Peyer's patch (tissue), 4 donors: ENCODE results near the gene PVALEF. TPM values are rescaled to one million over a fixed set of nuclear protein-coding genes. Genes with fewer than 3 reads are reported as not detected.
A peak's percentile ranks its signal among the peaks of the same experiment; 100 is the strongest.
"Not testable (repeated sequence)": the region's sequence is repeated elsewhere in the genome, so short reads cannot be mapped to it uniquely, and the experiment has no call there.

Experiments used
- DNase-seq, 3 donors: peaks; one replicate each; pipeline ENCODE4 v3.0.0-alpha.2; 2017 to 2019
- H3K27ac ChIP-seq, 4 donors: fragments of 200-600 bp; sonication (generic); one replicate each; pipeline ENCODE4 v1.5.1; 2016 to 2019
- H3K27me3 ChIP-seq, 2 donors: fragments of 200-600 bp; sonication (generic); one replicate each; pipeline ENCODE4 v1.5.1; 2019
- H3K36me3 ChIP-seq, 3 donors: fragments of 200-600 bp; sonication (generic); one replicate each; pipeline ENCODE4 v1.5.1; 2016 to 2019
- H3K4me1 ChIP-seq, 4 donors: fragments of 200-600 bp; sonication (generic); one replicate each; pipeline ENCODE4 v1.5.1; 2016 to 2019
- H3K4me3 ChIP-seq, 4 donors: fragments of 200-600 bp; sonication (generic); 1 replicate in 3 of 4; 2 replicates in 1 of 4; pipeline ENCODE4 v1.5.1; 2016 to 2019; ENCODE audit warnings: mild to moderate bottlenecking in 1 of 4
- H3K9me3 ChIP-seq, 4 donors: fragments of 200-600 bp; sonication (generic); one replicate each; pipeline ENCODE4 v1.5.1; 2016 to 2019; ENCODE audit warnings: mild to moderate bottlenecking in 1 of 4
- POLR2A ChIP-seq, 2 donors: fragments of 450-650 bp; IDR thresholded peaks; one replicate each; pipeline ENCODE4 v1.5.1; 2017; ENCODE audit warnings: antibody characterized with exemption in 2 of 2, mild to moderate bottlenecking in 2 of 2, moderate library complexity in 2 of 2
- total RNA-seq, 4 donors: library from RNA; depleted of rRNA; stranded (reverse); fragments of >200 nt; gene quantifications; one replicate each; pipeline ENCODE4 v1.1.0, GENCODE V29; 2016
- TF ChIP-seq, protein P1 (sequence below), 6 experiments: fragments of 450-650 bp in 4 of 6; fragments of 200-600 bp in 2 of 6; sonication (generic) in 1 of 6; IDR thresholded peaks; one replicate each; pipeline ENCODE4 v1.5.1; 2017 to 2019; ENCODE audit warnings: antibody characterized with exemption in 6 of 6, mild to moderate bottlenecking in 3 of 6, moderate library complexity in 1 of 6

Gene PVALEF
- total RNA-seq, 4 donors from 2014 or later = not detected

DNA sequence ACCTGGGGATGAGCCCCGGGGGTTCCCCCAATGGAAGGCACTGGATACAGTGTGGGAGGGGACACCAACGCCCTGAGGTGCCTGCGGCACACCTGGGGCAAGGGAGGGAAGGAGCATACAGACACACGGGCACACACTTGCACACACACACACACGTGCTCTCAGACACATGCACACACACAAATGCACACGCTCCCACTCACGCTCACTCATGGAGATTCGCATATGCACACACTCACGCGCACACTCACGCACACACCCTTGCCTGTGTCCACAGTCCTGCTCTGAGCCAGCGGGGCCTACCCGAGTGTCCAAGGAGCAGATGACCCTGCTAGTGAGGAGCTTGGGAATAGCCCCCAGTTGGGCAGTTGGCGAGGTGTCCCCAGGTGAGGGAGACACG is 16.7 kb upstream of the PVALEF start:
- H3K9me3 ChIP-seq = no peaks in the 10 kb centered on the region
- DNase-seq = no peak
- no peaks in the 10 kb centered on the region for H3K27me3 ChIP-seq
- H3K4me3 ChIP-seq = no peak overlapping the region
- H3K27ac ChIP-seq = no peak overlapping the region
- TF ChIP-seq, protein P1, sequence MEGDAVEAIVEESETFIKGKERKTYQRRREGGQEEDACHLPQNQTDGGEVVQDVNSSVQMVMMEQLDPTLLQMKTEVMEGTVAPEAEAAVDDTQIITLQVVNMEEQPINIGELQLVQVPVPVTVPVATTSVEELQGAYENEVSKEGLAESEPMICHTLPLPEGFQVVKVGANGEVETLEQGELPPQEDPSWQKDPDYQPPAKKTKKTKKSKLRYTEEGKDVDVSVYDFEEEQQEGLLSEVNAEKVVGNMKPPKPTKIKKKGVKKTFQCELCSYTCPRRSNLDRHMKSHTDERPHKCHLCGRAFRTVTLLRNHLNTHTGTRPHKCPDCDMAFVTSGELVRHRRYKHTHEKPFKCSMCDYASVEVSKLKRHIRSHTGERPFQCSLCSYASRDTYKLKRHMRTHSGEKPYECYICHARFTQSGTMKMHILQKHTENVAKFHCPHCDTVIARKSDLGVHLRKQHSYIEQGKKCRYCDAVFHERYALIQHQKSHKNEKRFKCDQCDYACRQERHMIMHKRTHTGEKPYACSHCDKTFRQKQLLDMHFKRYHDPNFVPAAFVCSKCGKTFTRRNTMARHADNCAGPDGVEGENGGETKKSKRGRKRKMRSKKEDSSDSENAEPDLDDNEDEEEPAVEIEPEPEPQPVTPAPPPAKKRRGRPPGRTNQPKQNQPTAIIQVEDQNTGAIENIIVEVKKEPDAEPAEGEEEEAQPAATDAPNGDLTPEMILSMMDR (IDR thresholded peaks at IDR 0.05) = no peak
- no peak for TF ChIP-seq POLR2A (IDR thresholded peaks at IDR 0.05)
- H3K4me1 ChIP-seq = no peaks in the 10 kb centered on the region
- no peaks in the 10 kb centered on the region for H3K36me3 ChIP-seq

DNA sequence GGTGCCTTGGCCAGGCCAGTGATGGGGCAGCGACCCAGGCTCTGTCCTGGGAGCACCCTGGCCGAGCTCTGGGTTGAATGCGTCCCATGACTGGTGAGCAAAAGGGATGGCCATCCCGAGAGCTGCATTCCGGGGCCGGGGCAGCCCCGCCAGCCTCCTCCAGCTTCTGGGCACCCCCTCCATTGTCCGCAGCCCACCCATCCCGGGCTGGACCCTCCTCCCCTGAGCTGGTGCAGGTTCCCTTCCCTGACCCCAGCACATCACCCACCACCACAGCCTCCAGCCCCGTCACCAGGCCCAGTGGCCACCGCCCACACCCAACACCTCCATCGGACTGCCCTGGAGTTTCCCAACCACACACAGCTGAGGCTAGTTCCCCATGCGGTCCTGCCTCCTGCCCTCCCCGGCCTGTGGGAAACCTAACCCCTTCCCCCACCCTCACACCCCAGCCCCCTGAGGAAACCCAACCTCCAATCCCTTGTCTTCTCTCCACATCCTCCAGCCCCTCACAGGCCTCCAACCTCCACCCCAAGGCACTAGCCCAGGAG is 16.2 kb upstream of the PVALEF start:
- Histone ChIP-seq H3K27me3 (no peaks in the 10 kb centered on the region), H3K4me3 (no peak overlapping the region), H3K27ac (no peak overlapping the region), H3K4me1 (no peaks in the 10 kb centered on the region), H3K9me3 (no peaks in the 10 kb centered on the region), H3K36me3 (no peaks in the 10 kb centered on the region)
- TF ChIP-seq, protein P1 (IDR thresholded peaks at IDR 0.05) = no peak
- TF ChIP-seq POLR2A (IDR thresholded peaks at IDR 0.05) = no peak
- DNase-seq = no peak

DNA sequence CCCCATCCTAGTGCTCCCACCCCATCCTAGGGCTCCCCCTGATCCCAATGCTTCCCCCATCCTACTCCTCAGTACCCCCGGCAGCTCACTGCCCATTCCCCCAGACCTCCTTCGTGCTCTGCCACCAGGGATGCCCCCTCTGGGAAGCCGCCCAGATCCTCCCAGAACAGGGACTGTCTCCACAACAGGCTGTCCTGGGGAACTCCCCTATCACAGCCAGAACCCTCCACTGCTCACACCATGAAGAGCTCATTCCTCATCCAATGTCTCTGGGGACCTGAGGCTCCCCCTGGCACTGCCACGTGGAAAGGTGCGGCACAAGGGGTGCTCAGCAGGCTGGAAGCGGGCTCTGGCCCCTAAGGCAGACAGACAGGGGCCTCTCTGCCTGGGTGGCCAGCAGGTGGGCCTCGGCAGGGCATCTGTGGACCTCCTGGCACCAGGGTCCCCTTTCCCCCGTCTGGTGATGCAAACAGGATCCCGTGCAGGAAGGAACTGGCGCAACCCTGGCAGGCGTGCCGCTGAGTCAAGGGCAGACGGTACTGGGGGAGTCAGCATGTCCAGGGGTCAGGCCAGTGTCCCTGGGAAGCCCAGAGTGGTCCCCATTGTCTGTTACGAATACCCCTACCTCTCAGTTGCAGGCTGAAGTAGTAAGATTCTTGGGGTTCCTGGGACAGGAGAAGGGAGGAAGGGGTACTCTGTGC is 14.8 kb upstream of the PVALEF start:
- TF ChIP-seq, protein P1 (IDR thresholded peaks at IDR 0.05) = no peak
- no peak for TF ChIP-seq POLR2A (IDR thresholded peaks at IDR 0.05)
- H3K27ac ChIP-seq = no peak overlapping the region
- H3K36me3 ChIP-seq = no peaks in the 10 kb centered on the region
- no peak overlapping the region for H3K4me3 ChIP-seq
- H3K4me1 ChIP-seq = no peaks in the 10 kb centered on the region
- DNase-seq = no peak
- H3K9me3 ChIP-seq = no peaks in the 10 kb centered on the region
- no peaks in the 10 kb centered on the region for H3K27me3 ChIP-seq

DNA sequence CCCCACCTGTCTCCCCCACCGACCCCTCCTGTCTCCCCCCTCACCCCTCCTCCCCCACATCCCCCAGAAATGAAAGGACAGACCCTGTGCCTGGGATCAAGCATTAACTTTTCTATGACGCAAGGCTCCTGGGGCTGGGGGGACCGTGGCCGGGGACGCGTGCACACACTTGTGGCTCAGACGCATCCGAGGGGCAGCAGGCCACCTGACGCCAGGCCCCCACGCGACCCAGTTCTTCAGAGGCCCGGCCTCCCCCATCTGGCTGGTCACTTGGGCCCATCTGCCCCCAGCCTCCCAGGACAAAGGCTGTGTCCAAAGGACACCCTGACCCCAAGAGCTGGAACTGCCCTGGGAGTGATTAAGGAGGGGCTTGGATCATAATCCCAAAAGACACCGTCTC is 14.0 kb upstream of the PVALEF start:
- Histone ChIP-seq H3K4me3 (no peak overlapping the region), H3K27me3 (no peaks in the 10 kb centered on the region), H3K4me1 (no peaks in the 10 kb centered on the region), H3K36me3 (no peaks in the 10 kb centered on the region), H3K9me3 (no peaks in the 10 kb centered on the region), H3K27ac (no peak overlapping the region)
- TF ChIP-seq POLR2A (IDR thresholded peaks at IDR 0.05) = no peak
- TF ChIP-seq, protein P1 (IDR thresholded peaks at IDR 0.05) = no peak
- no peak for DNase-seq

DNA sequence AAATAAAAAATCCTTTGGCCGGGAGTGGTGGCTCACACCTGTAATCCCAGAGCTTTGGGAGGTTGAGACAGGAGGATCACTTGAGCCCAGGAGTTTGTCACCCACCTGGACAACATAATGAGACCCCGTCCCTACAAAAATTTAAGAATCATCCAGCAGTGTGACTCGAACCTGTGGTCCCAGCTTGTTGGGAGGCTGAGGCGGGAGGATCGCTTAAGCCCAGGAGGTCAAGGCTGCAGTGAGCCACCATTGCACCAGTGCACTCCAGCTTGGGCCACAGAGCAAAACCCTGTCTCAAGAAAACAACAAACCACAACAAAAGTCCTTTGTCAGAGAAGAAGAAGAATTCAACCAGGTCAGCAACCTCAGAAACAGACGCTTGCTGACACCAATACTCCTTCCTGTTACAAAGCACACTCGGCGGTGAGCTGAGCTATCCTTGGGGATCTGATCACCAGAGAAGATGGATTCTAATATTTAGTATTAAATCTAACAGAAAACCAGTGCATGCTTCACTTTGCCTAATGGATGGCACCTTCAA is 12.9 kb upstream of the PVALEF start:
- no peak overlapping the region for H3K27ac ChIP-seq
- TF ChIP-seq POLR2A (IDR thresholded peaks at IDR 0.05) = no peak
- H3K27me3 ChIP-seq = no peaks in the 10 kb centered on the region
- H3K9me3 ChIP-seq = no peaks in the 10 kb centered on the region
- no peaks in the 10 kb centered on the region for H3K4me1 ChIP-seq
- DNase-seq = no peak
- H3K36me3 ChIP-seq = no peaks in the 10 kb centered on the region
- no peak overlapping the region for H3K4me3 ChIP-seq

DNA sequence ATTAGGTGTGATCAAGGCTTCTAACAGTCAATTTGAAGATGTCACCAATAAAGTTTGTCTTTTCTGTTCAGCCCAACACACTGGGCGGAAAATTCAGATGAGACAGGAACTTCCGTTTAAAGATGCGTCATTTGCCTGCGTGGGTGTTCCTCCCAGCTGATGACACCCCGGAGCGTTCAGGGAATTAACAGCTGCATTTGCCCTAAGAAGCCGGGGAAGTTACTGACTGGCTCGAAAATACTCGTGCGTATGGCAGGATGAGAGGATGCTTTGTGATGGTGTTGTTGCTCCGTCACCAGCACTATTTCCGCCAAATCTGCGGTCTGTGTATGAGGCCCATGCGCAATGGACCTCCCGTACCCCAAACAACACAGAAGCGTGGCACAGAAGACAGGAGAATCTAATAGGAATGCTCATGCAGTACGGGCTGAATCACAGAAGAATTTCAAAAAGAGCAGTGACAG is 11.9 kb upstream of the PVALEF start:
- H3K27me3 ChIP-seq = no peaks in the 10 kb centered on the region
- H3K36me3 ChIP-seq = no peaks in the 10 kb centered on the region
- peak overlapping the region in 2 of 4 donors; percentile 38 to 43 for H3K27ac ChIP-seq
- H3K4me3 ChIP-seq = no peak overlapping the region
- TF ChIP-seq, protein P1 (IDR thresholded peaks at IDR 0.05) = no peak
- no peak for TF ChIP-seq POLR2A (IDR thresholded peaks at IDR 0.05)
- no peaks in the 10 kb centered on the region for H3K9me3 ChIP-seq
- DNase-seq = peak in 2 of 3 donors; percentile 49 to 65
- no peaks in the 10 kb centered on the region for H3K4me1 ChIP-seq

DNA sequence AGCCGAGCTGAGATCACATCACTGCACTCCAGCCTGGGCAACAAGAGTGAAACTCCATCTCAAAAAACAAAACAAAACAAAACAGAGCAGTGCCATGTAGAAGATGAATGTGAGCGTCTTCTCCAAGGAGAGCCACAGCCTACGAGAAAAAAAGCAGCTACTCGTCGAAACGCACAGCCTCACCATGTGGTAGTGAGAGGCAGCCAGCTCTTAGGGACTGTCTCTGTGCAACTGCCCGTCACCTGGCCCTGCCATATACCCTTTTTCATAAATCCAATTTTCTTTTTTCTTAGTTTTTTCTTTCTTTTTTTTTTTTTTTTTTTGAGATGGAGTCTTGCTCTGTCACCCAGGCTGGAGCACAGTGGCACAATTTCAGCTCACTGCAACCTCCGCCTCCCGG is 11.3 kb upstream of the PVALEF start:
- H3K9me3 ChIP-seq, H3K4me1 ChIP-seq, DNase-seq, H3K27me3 ChIP-seq, H3K36me3 ChIP-seq, H3K4me3 ChIP-seq: not testable (repeated sequence)
- peak overlapping the region in 1 of 4 donors; percentile 38 for H3K27ac ChIP-seq
